ENCODE results near the gene ZNF69. TPM values are rescaled to one million over a fixed set of nuclear protein-coding genes. Genes with fewer than 3 reads are reported as not detected.
A peak's percentile ranks its signal among the peaks of the same experiment; 100 is the strongest.
"Not testable (repeated sequence)": the region's sequence is repeated elsewhere in the genome, so short reads cannot be mapped to it uniquely, and the experiment has no call there.

Gene ZNF69
- total RNA-seq, 2 experiments from 2014 or later, result 9.7 to 13.9 TPM

- BruUV-seq (replicated peaks), result no TSS peak
- Histone ChIP-seq H3K79me2 (ENCODE audit: insufficient read depth, low read depth, low read length) (peaks cover 18% of the 10 kb centered on the region), H3K4me3 (ENCODE audit: low read depth, low read length, poor library complexity, severe bottlenecking) (no peak overlapping the region), H3K4me2 (ENCODE audit: low read length) (no peak overlapping the region), H4K20me1 (ENCODE audit: insufficient read depth, low read length) (peaks cover 4% of the 10 kb centered on the region; the same call in 1 of the 2 replicates), H3K9me2 (ENCODE audit: insufficient read depth, low read length) (no peaks in the 10 kb centered on the region), H2AFZ (ENCODE audit: low read length) (no peak overlapping the region), H3K9me3 (ENCODE audit: low read length) (no peaks in the 10 kb centered on the region), H3K4me1 (ENCODE audit: insufficient read depth, low read length, poor library complexity, severe bottlenecking) (peaks cover 15% of the 10 kb centered on the region), H3K36me3 (ENCODE audit: insufficient read depth, low read length) (no peaks in the 10 kb centered on the region), H3K27ac (ENCODE audit: low read depth, low read length, poor library complexity, severe bottlenecking) (no peak overlapping the region)
- CTCF ChIA-PET (ENCODE audit: unreplicated experiment), result interaction anchor here (0.6 kb wide), 2 partner anchors 34 to 68 kb away, joined by 3 to 4 read pairs; partner anchors contain the start of gene ZNF69
- intact Hi-C loops (cut with micrococcal nuclease; ENCODE audit: unreplicated experiment), result loop anchor here (2.0 to 5.0 kb wide), 3 partner anchors 41 to 135 kb away; partner anchors contain the start of gene ZNF491
- TF ChIP-seq EZH2phosphoT487 (IDR thresholded peaks at IDR 0.05; ENCODE audit: borderline replicate concordance, low read depth, low read length), result no peak
- no peak for TF ChIP-seq CTCF (conservative IDR thresholded peaks at IDR 0.05; ENCODE audit: low read length)
- no peak for DNase-seq (ENCODE audit: low spot score)
- POLR2A ChIA-PET, result interaction anchor here (0.6 kb wide), 1 partner anchor 216 kb away, joined by 5 read pairs; no protein-coding TSS in a partner anchor
These were observed 34.4 kb downstream of the ZNF69 start for GRCh38 chr19:11921852-11922495.

GRCh38 chr19:11924886-11925650 lies 37.5 kb downstream of the ZNF69 start, which contains the start of gene ZNF700:
ZNF700 (plus strand) TSS chr19:11925107; CDS start chr19:11925211, 104 bp downstream.
- no TSS peak for BruUV-seq (replicated peaks)
- Histone ChIP-seq H3K9me3 (ENCODE audit: low read length) (no peaks in the 10 kb centered on the region), H3K79me2 (ENCODE audit: insufficient read depth, low read depth, low read length) (peaks cover 31% of the 10 kb centered on the region), H2AFZ (ENCODE audit: low read length) (peak within 1 kb of the TSS; percentile 83), H3K9me2 (ENCODE audit: insufficient read depth, low read length) (no peaks in the 10 kb centered on the region), H3K4me2 (ENCODE audit: low read length) (peak within 1 kb of the TSS; percentile 94), H3K4me1 (ENCODE audit: insufficient read depth, low read length, poor library complexity, severe bottlenecking) (peaks cover 17% of the 10 kb centered on the region), H3K27ac (ENCODE audit: low read depth, low read length, poor library complexity, severe bottlenecking) (peak within 1 kb of the TSS; percentile 94), H4K20me1 (ENCODE audit: insufficient read depth, low read length) (peaks cover 4% of the 10 kb centered on the region; the same call in 1 of the 2 replicates), H3K36me3 (ENCODE audit: insufficient read depth, low read length) (peaks cover 18% of the 10 kb centered on the region), H3K4me3 (ENCODE audit: low read depth, low read length, poor library complexity, severe bottlenecking) (peak within 1 kb of the TSS; percentile 86)
- intact Hi-C loops (cut with micrococcal nuclease; ENCODE audit: unreplicated experiment), result loop anchor here (1.0 to 5.0 kb wide), 4 partner anchors 39 to 215 kb away; partner anchors contain the start of genes ZNF20 and ZNF491
- TF ChIP-seq EZH2phosphoT487 (IDR thresholded peaks at IDR 0.05; ENCODE audit: borderline replicate concordance, low read depth, low read length) (no peak), CTCF (conservative IDR thresholded peaks at IDR 0.05; ENCODE audit: low read length) (no peak)
- ChIA-PET CTCF (ENCODE audit: unreplicated experiment) (interaction anchor here (1.9 kb wide), 1 partner anchor 39 kb away, joined by 5 read pairs; no protein-coding TSS in a partner anchor), POLR2A (interaction anchor here (1.1 to 1.3 kb wide), 2 partner anchors 62 to 216 kb away, joined by 4 to 9 read pairs; partner anchors contain the start of gene ZNF20)
- DNase-seq (ENCODE audit: low spot score), result peak; percentile 97

GRCh38 chr19:11925651-11926187 lies 38.1 kb downstream of the ZNF69 start:
- Histone ChIP-seq H3K79me2 (ENCODE audit: insufficient read depth, low read depth, low read length) (peaks cover 34% of the 10 kb centered on the region), H3K36me3 (ENCODE audit: insufficient read depth, low read length) (peaks cover 23% of the 10 kb centered on the region), H3K4me3 (ENCODE audit: low read depth, low read length, poor library complexity, severe bottlenecking) (peak overlapping the region; percentile 86), H3K4me2 (ENCODE audit: low read length) (peak overlapping the region; percentile 94), H3K27ac (ENCODE audit: low read depth, low read length, poor library complexity, severe bottlenecking) (peak overlapping the region; percentile 94), H2AFZ (ENCODE audit: low read length) (peak overlapping the region; percentile 83; the same call in 1 of the 2 replicates), H3K4me1 (ENCODE audit: insufficient read depth, low read length, poor library complexity, severe bottlenecking) (peaks cover 20% of the 10 kb centered on the region)
- intact Hi-C loops (cut with micrococcal nuclease; ENCODE audit: unreplicated experiment), result loop anchor here (1.0 kb wide), 1 partner anchor 215 kb away; the partner anchor contains the start of gene ZNF20
- H3K9me3 ChIP-seq (ENCODE audit: low read length); H4K20me1 ChIP-seq (ENCODE audit: insufficient read depth, low read length); CTCF ChIA-PET (ENCODE audit: unreplicated experiment); POLR2A ChIA-PET; BruUV-seq (replicated peaks); DNase-seq (ENCODE audit: low spot score); H3K9me2 ChIP-seq (ENCODE audit: insufficient read depth, low read length): not testable (repeated sequence)

All from OCI-LY7 (cell line).